Measurements from ENCODE around the gene ZFYVE9.
"Not testable (repeated sequence)": the region's sequence is repeated elsewhere in the genome, so short reads cannot be mapped to it uniquely, and the experiment has no call there.

GRCh38 chr1:52171149-52171548 is 29.3 kb downstream of the ZFYVE9 start:
- not testable (repeated sequence) for TF ChIP-seq CTCF (IDR thresholded peaks at IDR 0.05); POLR2AphosphoS5 (IDR thresholded peaks at IDR 0.05); POLR2A (IDR thresholded peaks at IDR 0.05; ENCODE audit: low read depth); EP300 (IDR thresholded peaks at IDR 0.05)
